ENCODE measurements around the gene CDCA7.
"Not testable (repeated sequence)": the region's sequence is repeated elsewhere in the genome, so short reads cannot be mapped to it uniquely, and the experiment has no call there.

The CDCA7 gene

GRCh38 chr2:173407176-173407575, 52.5 kb downstream of the CDCA7 start:
- no peak for DNase-seq

- no peak for DNase-seq
Measured at GRCh38 chr2:173407646-173408045, 53.0 kb downstream of the CDCA7 start.

GRCh38 chr2:173410579-173410978, 55.9 kb downstream of the CDCA7 start:
- no peak for DNase-seq

GRCh38 chr2:173412628-173413027, 58.0 kb downstream of the CDCA7 start:
- DNase-seq, result no peak

GRCh38 chr2:173414823-173415322, 60.2 kb downstream of the CDCA7 start:
- DNase-seq, result no peak

GRCh38 chr2:173415431-173416381, 61.0 kb downstream of the CDCA7 start:
- no peak for DNase-seq

DNA sequence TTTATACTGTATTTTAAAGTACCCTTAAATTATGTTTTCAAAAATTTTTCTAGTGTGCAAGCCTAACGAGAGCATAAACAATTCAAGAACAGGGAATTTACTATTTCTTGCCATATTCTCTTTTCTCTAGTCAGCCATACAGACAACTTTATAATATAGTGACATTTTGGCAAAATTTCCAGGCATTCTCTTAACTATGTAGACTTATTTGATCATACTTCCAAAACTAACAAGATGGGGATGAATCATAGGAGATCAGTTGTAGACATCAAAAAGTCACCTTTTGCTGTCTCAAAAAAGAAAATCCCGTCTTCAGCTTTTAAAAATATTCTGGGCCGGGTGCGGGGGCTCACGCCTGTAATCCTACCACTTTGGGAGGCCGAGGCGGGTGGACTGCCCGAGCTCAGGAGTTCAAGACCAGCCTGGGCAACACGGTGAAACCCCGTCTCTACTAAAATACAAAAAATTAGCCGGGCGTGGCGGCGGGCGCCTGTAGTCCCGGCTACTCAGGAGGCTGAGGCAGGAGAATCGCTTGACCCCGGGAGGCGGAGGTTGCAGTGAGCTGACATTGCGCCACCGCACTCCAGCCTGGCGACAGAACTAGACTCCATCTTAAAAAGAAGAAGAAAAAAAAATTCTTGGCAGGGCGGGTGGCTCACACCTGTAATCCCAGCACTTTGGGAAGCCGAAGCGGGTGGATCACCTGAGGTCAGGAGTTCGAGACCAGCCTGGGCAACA, 61.9 kb downstream of the CDCA7 start:
- not testable (repeated sequence) for DNase-seq

- DNase-seq, result no peak
Measured at GRCh38 chr2:173417341-173417740, 62.7 kb downstream of the CDCA7 start.

- DNase-seq, result no peak
Measured at GRCh38 chr2:173417802-173418201, 63.1 kb downstream of the CDCA7 start.

Measured in stimulated activated CD4-positive, alpha-beta T cell treated with anti-CD3 and anti-CD28 coated beads, Interleukin-1b, Interleukin-23, amount 100 ng/mL, for 48 hours (primary cell).